HG02973 (cell line): ENCODE results near the gene KRT4.

Experiments
- ATAC-seq: cut with Tn5 transposase; IDR thresholded peaks from one replicate; pipeline ENCODE4 v1.9.1; 2021; ENCODE audit warnings: moderate library complexity; ENCODE audit not compliant: unreplicated experiment

KRT4 gene

GRCh38 chr12:52822771-52823510 is 9.0 kb upstream of the KRT4 start:
- no peak for ATAC-seq

- no peak for ATAC-seq
Measured at GRCh38 chr12:52821826-52822660, 8.1 kb upstream of the KRT4 start.

- no peak for ATAC-seq
Measured at GRCh38 chr12:52821071-52821730, 7.3 kb upstream of the KRT4 start.

GRCh38 chr12:52820521-52820920 is 6.6 kb upstream of the KRT4 start:
- no peak for ATAC-seq

- ATAC-seq: no peak
Measured at GRCh38 chr12:52819731-52820510, 6.0 kb upstream of the KRT4 start.

- ATAC-seq: no peak
Measured at GRCh38 chr12:52818887-52819420, 5.0 kb upstream of the KRT4 start.

GRCh38 chr12:52818388-52818787 is 4.5 kb upstream of the KRT4 start:
- ATAC-seq: no peak

DNA sequence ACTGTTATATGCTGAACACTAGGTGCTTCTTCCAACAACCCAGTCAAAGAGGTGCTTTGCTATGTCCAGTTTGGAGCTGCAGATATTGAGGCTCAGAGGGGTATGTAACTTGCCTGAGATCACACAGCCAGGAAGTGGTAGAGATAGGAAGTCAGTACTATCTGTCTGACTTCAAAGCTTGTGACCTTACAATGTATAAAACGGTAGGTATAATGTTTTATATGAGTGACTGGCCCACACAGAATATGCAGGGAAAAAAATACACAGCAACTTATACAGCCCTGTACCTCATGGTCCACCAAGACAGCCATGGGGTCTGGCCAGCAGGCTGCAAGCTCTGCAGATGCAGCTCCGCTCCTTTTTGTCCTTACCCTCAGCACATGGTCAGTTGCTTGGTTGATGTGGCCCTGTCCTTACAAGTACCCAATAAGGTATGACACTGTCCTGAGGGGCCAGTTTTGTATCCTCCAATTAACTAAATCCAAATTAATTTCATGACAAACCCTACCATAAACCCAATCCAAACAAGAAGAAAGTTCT is 3.9 kb upstream of the KRT4 start:
- no peak for ATAC-seq

GRCh38 chr12:52817003-52817698 is 3.2 kb upstream of the KRT4 start:
- ATAC-seq: no peak

DNA sequence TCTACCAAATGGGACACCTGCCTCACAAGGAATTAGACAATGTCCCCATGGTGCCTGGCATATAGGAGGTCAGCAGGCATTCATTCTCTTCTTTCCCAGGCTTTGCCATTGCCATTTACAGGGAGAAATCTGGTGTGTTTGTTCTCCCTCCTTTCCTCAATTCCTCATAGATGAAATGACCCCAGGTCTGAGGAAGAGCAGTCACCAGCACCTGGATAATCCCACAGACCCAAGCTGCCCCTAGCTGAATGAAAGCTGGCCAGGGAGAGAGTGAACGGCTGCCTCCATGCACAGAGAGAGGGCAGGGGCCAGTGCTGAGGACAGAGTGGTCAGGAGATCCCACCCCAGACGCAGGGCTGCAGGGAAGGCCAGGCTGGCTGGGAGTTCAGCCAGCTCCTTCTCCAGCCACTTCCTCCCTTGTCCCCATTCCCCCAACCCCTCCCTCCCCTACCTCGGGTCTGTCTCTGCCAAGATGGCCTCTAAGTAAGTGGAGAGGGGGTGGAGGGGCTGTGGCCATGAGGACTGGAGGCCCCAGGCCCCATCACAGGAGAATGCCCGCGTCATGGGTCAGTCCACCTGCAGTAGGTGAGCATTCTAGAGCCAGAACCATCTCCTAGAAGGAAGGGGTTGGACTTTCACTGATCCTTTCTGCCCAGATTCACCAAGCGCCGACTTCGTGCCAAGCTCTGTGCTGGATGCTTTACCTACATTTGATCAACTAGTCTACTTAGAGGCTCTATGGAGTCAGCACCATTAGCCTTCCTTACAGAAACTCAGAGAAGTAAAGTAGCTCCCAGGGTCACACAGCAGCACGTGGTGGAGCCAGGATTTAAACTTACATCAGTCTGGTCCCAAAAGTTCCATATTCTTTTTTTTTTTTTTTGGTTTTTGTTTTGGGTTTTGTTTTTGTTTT is 2.0 kb upstream of the KRT4 start:
- no peak for ATAC-seq

- ATAC-seq: no peak
Measured at GRCh38 chr12:52815161-52815560, 1.2 kb upstream of the KRT4 start.

- no peak for ATAC-seq
Measured at GRCh38 chr12:52814710-52815155, 817 bp upstream of the KRT4 start.

DNA sequence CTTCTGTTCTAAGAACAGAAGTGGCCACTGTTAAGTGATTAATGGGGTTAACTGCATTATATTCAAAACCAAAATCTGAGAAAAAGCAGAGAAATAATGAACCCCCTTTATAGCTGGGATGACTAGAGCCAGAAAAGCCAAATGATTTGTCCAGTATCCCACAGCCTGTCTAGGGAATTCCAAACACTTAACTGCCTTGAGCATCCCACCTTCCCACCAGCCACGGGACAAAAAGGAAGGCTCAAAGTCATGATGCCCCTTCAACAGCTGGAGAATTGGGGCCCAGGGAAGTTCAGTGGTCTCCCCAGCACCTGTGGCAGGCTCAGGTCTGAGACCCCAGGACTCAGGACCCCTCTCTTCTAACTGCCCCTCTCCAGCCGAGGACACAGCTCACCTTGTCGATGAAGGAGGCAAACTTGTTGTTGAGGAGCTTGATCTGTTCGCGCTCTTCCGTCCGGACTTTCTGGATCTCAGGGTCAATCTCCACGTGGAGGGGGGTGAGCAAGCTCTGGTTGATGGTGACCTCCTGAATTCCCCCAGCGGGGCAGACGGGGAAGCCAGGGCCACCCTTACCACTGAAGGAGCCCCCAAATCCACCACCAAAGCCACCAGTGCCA is 605 bp downstream of the KRT4 start:
- no peak for ATAC-seq

GRCh38 chr12:52812749-52813148 is 1.2 kb downstream of the KRT4 start:
- ATAC-seq: no peak

GRCh38 chr12:52812073-52812400 is 1.9 kb downstream of the KRT4 start:
- no peak for ATAC-seq

DNA sequence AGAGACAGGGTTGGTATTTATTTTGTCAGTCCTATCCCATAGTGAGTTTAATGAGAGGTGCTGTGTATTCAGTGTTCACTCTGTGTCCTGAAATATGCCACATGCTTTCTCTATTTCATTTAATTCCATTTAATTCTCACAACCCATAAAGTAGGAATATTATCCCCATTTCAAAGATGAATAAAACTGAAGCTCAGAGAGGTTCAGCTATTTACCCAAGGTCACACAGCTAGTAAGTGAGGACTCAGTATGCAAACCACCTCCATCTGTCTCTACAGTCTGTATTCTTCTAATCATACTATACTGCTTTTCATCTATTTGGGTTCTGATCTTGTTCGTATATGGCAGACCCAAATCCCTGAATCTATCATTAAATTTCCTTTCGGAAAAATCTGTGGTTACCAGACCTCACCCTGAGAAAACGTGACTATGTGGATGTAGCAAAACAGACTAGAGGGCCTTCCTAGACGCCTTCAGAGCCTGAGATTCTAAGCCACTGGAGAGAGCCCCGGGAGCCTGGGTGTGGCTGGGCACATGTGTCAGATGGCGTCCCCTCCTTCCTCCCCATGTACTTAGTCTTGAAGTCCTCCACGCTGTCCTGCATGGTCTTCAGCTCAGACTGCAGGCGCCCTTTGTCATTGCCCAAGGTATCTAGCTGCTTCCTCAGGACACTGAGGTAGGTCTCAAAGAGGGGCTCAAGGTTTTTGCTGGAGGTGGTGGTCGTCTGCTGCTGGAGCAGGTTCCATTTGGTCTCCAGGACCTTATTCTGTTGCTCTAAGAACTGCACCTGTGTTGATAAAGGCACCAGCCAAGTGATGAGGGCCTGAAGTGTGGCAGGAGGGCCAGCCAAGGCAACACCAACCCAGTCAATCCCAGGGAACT is 2.5 kb downstream of the KRT4 start:
- ATAC-seq: no peak

DNA sequence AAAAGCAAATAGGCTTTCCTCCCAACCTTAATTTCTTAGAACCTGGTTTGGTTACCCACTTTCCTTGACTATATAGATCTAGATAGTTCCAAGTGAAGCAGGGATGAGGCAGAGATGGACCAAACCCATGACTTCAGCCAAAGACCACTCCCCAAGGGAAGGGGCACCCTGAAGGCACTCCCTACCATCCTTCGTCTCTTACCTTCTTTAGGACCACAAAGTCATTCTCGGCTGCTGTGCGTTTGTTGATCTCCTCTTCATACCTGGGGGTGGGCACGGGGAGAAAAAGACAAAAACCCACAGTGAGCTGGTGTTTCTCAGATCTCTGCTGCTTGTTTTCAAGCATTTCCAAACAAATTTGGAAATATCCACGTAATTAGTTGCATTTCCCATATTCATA is 3.4 kb downstream of the KRT4 start:
- no peak for ATAC-seq

DNA sequence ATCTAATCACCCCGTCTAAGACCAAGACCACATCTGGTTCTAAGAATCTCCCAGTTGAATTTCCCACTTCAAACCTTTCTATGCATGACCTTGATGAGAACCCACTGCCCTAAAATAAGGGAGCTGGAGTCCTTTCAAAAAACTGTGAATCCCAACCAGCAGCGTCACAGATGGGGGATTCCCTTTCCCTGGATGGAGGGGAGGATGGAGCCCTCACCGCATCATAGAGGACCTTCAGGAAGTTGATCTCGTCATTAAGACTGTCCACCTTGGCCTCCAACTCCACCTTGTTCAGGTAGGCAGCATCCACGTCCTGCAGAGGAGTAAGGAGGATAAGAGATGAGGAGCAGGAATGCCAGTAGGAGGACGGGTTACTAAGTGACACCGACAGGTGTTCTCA is 4.8 kb downstream of the KRT4 start:
- ATAC-seq: no peak
